ENCODE data around the gene AVL9. TPM values are rescaled to one million over a fixed set of nuclear protein-coding genes. Genes with fewer than 3 reads are reported as not detected.
A peak's percentile ranks its signal among the peaks of the same experiment; 100 is the strongest.

AVL9 gene
- total and polyA plus RNA-seq, 2 experiments from 2014 or later = 13.1 to 33.8 TPM

DNA sequence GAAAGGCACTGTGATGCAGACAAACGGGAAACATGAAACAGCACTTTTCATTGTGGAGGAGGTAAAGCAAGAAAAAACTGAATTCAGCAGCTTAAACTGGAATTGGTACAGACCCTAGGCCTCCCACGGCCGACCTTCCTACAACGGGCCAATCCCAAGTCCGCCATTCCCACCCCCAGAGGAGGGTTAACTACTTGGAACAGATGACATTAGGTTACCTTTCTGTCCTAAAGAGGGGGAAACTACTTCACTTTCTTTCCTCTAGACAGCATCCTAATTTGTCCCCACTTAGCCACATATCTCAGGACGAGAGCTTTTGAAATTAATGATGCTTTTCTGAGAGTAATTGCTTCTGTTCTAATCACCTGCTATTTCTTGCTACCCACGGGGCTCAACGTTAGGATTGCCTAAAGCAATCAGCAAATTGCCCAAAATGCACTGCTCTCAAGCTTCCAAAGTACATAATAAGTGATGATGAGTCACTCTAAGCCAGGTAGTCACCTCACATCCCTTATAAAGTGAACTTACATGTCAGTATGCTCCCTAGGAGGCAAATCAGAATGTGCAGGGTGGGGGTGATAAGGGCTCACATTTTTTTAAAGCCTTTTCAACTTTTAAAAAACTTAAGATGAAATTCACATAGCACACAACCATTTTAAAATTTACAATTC, 41.8 kb upstream of the AVL9 start:
- H3K36me3 ChIP-seq (ENCODE audit: insufficient read depth) = 0 out of 2 replicates have a peak, but pooled peaks cover 4% of the 10 kb centered on the region
- no peak overlapping the region for H3K4me2 ChIP-seq
- no peak overlapping the region for H3K4me3 Mint-ChIP-seq
- no peaks in the 10 kb centered on the region for H3F3A ChIP-seq (replicated peaks; ENCODE audit: low read depth)
- TF ChIP-seq ZNF114 (CRISPR knock-in tag; IDR thresholded peaks at IDR 0.05) (no peak), CREB1 (CRISPR knock-in tag; IDR thresholded peaks at IDR 0.05; ENCODE audit: low read depth) (no peak), JUNB (IDR thresholded peaks at IDR 0.05; ENCODE audit: unreplicated experiment) (no peak), EZH2phosphoT487 (IDR thresholded peaks at IDR 0.05; ENCODE audit: unreplicated experiment) (no peak), STAT1 (IDR thresholded peaks at IDR 0.05; ENCODE audit: unreplicated experiment) (no peak), ZNF331 (CRISPR knock-in tag; IDR thresholded peaks at IDR 0.05; ENCODE audit: low read depth) (no peak), POLR2AphosphoS5 (IDR thresholded peaks at IDR 0.05; ENCODE audit: low read depth) (no peak)
- TF ChIP-seq, protein P1, sequence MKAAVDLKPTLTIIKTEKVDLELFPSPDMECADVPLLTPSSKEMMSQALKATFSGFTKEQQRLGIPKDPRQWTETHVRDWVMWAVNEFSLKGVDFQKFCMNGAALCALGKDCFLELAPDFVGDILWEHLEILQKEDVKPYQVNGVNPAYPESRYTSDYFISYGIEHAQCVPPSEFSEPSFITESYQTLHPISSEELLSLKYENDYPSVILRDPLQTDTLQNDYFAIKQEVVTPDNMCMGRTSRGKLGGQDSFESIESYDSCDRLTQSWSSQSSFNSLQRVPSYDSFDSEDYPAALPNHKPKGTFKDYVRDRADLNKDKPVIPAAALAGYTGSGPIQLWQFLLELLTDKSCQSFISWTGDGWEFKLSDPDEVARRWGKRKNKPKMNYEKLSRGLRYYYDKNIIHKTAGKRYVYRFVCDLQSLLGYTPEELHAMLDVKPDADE (IDR thresholded peaks at IDR 0.05) = no peak
- 0 out of 2 replicates have a peak overlapping the region, but pooled peaks have one; percentile 72 for H2AFZ ChIP-seq
- no peaks in the 10 kb centered on the region for H3K79me2 ChIP-seq (replicated peaks; ENCODE audit: insufficient read depth)
- no peak for DNase-seq (ENCODE audit: low spot score)
- no peak for ATAC-seq
- no peak overlapping the region for H3K27ac ChIP-seq (ENCODE audit: low read depth)
- no peaks in the 10 kb centered on the region for H3K4me1 Mint-ChIP-seq
- peaks cover 10% of the 10 kb centered on the region; the same call in 1 of the 3 replicates for H3K36me3 Mint-ChIP-seq (ENCODE audit: low read depth)
- H3K27me3 ChIP-seq (ENCODE audit: insufficient read depth) = no peaks in the 10 kb centered on the region
- H3K27me3 Mint-ChIP-seq (ENCODE audit: insufficient read depth, low read depth, poor library complexity) = peaks cover 2% of the 10 kb centered on the region
- no peaks in the 10 kb centered on the region for H3K4me1 ChIP-seq (ENCODE audit: insufficient read depth)
- no peak overlapping the region for H3K4me3 ChIP-seq
- peaks cover 5% of the 10 kb centered on the region; the same call in 1 of the 3 replicates for H3K9me3 Mint-ChIP-seq
- H3K27ac Mint-ChIP-seq = no peak overlapping the region
- H4K20me1 ChIP-seq (replicated peaks; ENCODE audit: insufficient read depth) = no peaks in the 10 kb centered on the region
- peaks cover 7% of the 10 kb centered on the region; the same call in 1 of the 2 replicates for H3K9me2 ChIP-seq (ENCODE audit: insufficient read depth)

DNA sequence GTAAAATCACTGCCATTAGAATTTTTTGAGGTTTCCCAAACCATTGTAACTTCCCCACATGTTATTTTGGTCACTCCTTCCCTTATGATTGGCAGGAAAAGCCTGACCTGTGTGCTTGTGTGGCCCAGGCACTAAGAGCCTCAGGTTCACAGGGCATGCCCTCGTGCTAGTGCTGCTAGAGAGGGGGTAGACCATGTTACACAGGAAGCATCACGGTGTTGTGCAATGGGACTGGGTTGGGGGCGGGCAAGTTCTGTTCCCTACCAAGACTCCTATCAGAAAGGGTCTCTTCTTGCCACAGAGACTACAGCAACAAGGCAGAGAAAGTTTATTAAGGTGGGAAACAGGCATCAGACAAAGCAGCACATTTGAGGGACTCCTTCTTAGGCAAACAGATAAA, 37.3 kb upstream of the AVL9 start:
- Histone ChIP-seq H3K27ac (ENCODE audit: low read depth) (no peak overlapping the region), H2AFZ (no peak overlapping the region), H3K9me2 (ENCODE audit: insufficient read depth) (0 out of 2 replicates have a peak, but pooled peaks cover 3% of the 10 kb centered on the region), H3K27me3 (ENCODE audit: insufficient read depth) (no peaks in the 10 kb centered on the region), H4K20me1 (replicated peaks; ENCODE audit: insufficient read depth) (no peaks in the 10 kb centered on the region), H3F3A (replicated peaks; ENCODE audit: low read depth) (no peaks in the 10 kb centered on the region), H3K4me1 (ENCODE audit: insufficient read depth) (no peaks in the 10 kb centered on the region; the same call in 1 of the 2 replicates), H3K4me2 (no peak overlapping the region), H3K79me2 (replicated peaks; ENCODE audit: insufficient read depth) (no peaks in the 10 kb centered on the region), H3K4me3 (no peak overlapping the region), H3K36me3 (ENCODE audit: insufficient read depth) (0 out of 2 replicates have a peak, but pooled peaks cover 4% of the 10 kb centered on the region)
- no peaks in the 10 kb centered on the region for H3K27me3 Mint-ChIP-seq (ENCODE audit: insufficient read depth, low read depth, poor library complexity)
- peaks cover 4% of the 10 kb centered on the region; the same call in 2 of the 3 replicates for H3K4me1 Mint-ChIP-seq
- peaks cover 3% of the 10 kb centered on the region; the same call in 1 of the 3 replicates for H3K9me3 Mint-ChIP-seq
- H3K4me3 Mint-ChIP-seq = no peak overlapping the region
- no peak overlapping the region for H3K27ac Mint-ChIP-seq
- no peak for DNase-seq (ENCODE audit: low spot score)
- H3K36me3 Mint-ChIP-seq (ENCODE audit: low read depth) = peaks cover 10% of the 10 kb centered on the region; the same call in 1 of the 3 replicates
- no peak for ATAC-seq
- TF ChIP-seq ZNF114 (CRISPR knock-in tag; IDR thresholded peaks at IDR 0.05) (no peak), JUNB (IDR thresholded peaks at IDR 0.05; ENCODE audit: unreplicated experiment) (no peak), NANOG (IDR thresholded peaks at IDR 0.05; ENCODE audit: borderline replicate concordance) (no peak), CREB1 (CRISPR knock-in tag; IDR thresholded peaks at IDR 0.05; ENCODE audit: low read depth) (no peak), ZNF331 (CRISPR knock-in tag; IDR thresholded peaks at IDR 0.05; ENCODE audit: low read depth) (no peak)
- TF ChIP-seq, protein P2, sequence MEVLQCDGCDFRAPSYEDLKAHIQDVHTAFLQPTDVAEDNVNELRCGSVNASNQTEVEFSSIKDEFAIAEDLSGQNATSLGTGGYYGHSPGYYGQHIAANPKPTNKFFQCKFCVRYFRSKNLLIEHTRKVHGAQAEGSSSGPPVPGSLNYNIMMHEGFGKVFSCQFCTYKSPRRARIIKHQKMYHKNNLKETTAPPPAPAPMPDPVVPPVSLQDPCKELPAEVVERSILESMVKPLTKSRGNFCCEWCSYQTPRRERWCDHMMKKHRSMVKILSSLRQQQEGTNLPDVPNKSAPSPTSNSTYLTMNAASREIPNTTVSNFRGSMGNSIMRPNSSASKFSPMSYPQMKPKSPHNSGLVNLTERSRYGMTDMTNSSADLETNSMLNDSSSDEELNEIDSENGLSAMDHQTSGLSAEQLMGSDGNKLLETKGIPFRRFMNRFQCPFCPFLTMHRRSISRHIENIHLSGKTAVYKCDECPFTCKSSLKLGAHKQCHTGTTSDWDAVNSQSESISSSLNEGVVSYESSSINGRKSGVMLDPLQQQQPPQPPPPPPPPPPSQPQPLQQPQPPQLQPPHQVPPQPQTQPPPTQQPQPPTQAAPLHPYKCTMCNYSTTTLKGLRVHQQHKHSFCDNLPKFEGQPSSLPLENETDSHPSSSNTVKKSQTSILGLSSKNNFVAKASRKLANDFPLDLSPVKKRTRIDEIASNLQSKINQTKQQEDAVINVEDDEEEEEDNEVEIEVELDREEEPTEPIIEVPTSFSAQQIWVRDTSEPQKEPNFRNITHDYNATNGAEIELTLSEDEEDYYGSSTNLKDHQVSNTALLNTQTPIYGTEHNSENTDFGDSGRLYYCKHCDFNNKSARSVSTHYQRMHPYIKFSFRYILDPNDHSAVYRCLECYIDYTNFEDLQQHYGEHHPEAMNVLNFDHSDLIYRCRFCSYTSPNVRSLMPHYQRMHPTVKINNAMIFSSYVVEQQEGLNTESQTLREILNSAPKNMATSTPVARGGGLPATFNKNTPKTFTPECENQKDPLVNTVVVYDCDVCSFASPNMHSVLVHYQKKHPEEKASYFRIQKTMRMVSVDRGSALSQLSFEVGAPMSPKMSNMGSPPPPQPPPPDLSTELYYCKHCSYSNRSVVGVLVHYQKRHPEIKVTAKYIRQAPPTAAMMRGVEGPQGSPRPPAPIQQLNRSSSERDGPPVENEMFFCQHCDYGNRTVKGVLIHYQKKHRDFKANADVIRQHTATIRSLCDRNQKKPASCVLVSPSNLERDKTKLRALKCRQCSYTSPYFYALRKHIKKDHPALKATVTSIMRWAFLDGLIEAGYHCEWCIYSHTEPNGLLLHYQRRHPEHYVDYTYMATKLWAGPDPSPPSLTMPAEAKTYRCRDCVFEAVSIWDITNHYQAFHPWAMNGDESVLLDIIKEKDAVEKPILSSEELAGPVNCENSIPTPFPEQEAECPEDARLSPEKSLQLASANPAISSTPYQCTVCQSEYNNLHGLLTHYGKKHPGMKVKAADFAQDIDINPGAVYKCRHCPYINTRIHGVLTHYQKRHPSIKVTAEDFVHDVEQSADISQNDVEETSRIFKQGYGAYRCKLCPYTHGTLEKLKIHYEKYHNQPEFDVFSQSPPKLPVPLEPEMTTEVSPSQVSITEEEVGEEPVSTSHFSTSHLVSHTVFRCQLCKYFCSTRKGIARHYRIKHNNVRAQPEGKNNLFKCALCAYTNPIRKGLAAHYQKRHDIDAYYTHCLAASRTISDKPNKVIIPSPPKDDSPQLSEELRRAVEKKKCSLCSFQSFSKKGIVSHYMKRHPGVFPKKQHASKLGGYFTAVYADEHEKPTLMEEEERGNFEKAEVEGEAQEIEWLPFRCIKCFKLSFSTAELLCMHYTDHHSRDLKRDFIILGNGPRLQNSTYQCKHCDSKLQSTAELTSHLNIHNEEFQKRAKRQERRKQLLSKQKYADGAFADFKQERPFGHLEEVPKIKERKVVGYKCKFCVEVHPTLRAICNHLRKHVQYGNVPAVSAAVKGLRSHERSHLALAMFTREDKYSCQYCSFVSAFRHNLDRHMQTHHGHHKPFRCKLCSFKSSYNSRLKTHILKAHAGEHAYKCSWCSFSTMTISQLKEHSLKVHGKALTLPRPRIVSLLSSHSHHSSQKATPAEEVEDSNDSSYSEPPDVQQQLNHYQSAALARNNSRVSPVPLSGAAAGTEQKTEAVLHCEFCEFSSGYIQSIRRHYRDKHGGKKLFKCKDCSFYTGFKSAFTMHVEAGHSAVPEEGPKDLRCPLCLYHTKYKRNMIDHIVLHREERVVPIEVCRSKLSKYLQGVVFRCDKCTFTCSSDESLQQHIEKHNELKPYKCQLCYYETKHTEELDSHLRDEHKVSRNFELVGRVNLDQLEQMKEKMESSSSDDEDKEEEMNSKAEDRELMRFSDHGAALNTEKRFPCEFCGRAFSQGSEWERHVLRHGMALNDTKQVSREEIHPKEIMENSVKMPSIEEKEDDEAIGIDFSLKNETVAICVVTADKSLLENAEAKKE (CRISPR knock-in tag; IDR thresholded peaks at IDR 0.05) = no peak
- TF ChIP-seq, protein P3, sequence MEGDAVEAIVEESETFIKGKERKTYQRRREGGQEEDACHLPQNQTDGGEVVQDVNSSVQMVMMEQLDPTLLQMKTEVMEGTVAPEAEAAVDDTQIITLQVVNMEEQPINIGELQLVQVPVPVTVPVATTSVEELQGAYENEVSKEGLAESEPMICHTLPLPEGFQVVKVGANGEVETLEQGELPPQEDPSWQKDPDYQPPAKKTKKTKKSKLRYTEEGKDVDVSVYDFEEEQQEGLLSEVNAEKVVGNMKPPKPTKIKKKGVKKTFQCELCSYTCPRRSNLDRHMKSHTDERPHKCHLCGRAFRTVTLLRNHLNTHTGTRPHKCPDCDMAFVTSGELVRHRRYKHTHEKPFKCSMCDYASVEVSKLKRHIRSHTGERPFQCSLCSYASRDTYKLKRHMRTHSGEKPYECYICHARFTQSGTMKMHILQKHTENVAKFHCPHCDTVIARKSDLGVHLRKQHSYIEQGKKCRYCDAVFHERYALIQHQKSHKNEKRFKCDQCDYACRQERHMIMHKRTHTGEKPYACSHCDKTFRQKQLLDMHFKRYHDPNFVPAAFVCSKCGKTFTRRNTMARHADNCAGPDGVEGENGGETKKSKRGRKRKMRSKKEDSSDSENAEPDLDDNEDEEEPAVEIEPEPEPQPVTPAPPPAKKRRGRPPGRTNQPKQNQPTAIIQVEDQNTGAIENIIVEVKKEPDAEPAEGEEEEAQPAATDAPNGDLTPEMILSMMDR (conservative IDR thresholded peaks at IDR 0.05; ENCODE audit: low read depth in 2 of 2) = no peak
